H1 (cell line): ENCODE results near the gene CCDC195. TPM values are rescaled to one million over a fixed set of nuclear protein-coding genes. Genes with fewer than 3 reads are reported as not detected.

Experiments used
- CTCF ChIA-PET: fragments of 300-600 bp; sonication (Branson Sonifier 250); formaldehyde crosslinking; loops from one replicate; lab custom pipeline; 2021; ENCODE audit not compliant: partially characterized antibody; lab: Charles Lee
- POLR2A ChIA-PET: fragments of 300-600 bp; sonication (Branson Sonifier 250); formaldehyde crosslinking; loops from one replicate; lab custom pipeline; 2021; ENCODE audit warnings: inconsistent platforms; ENCODE audit not compliant: partially characterized antibody; lab: Charles Lee
- DNase-seq, 2 experiments: peaks; one replicate each; pipeline versions ENCODE4 v3.0.0 to v3.0.0-alpha.2; 2010 to 2022; ENCODE audit warnings: low spot score in 2 of 2, low read depth in 1 of 2, mixed read lengths in 1 of 2
- FAIRE-seq: peaks from 2 replicates; lab custom pipeline; 2011; peaks lifted over from hg19 to GRCh38; lab: Jason Lieb, UNC
- H2AFZ ChIP-seq: 2 replicates; pipeline ENCODE4 v1.8.1; 2012; ENCODE audit warnings: low read length, inconsistent platforms
- H2AK5ac ChIP-seq: 2 replicates; pipeline ENCODE4 v1.6.1; 2013; ENCODE audit warnings: low read depth, low read length
- H2BK120ac ChIP-seq: replicated peaks from 2 replicates; pipeline ENCODE3; 2013; ENCODE audit warnings: low read depth, low read length, inconsistent platforms
- H2BK12ac ChIP-seq: 2 replicates; pipeline ENCODE4 v1.6.1; 2013; ENCODE audit warnings: low read depth, low read length
- H2BK15ac ChIP-seq: 2 replicates; pipeline ENCODE4 v1.6.1; 2013; ENCODE audit warnings: low read length
- H2BK20ac ChIP-seq: 2 replicates; pipeline ENCODE4 v1.6.1; 2013; ENCODE audit warnings: low read length
- H2BK5ac ChIP-seq: 2 replicates; pipeline ENCODE4 v1.6.1; 2013; ENCODE audit warnings: low read depth, low read length
- H3K14ac ChIP-seq: 2 replicates; pipeline ENCODE4 v1.6.1; 2013; ENCODE audit warnings: inconsistent platforms; ENCODE audit not compliant: insufficient read length
- H3K18ac ChIP-seq: 2 replicates; pipeline ENCODE4 v1.6.1; 2013; ENCODE audit warnings: low read length; ENCODE audit errors: extremely low read depth
- H3K23ac ChIP-seq: 2 replicates; pipeline ENCODE4 v1.6.1; 2013; ENCODE audit warnings: inconsistent platforms; ENCODE audit not compliant: insufficient read length
- H3K23me2 ChIP-seq: 2 replicates; pipeline ENCODE4 v1.6.1; 2013; ENCODE audit warnings: low read depth, low read length
- H3K27ac ChIP-seq: 2 replicates; pipeline ENCODE4 v1.6.1; 2011; ENCODE audit warnings: low read depth, low read length, inconsistent platforms
- H3K27me3 ChIP-seq, 4 experiments: replicated peaks in 1 of 4; 1 replicate in 1 of 4; 2 replicates in 3 of 4; pipeline versions ENCODE4 v1.6.1 to v1.8.1; 2011 to 2013; ENCODE audit warnings: low read length in 3 of 4, mild to moderate bottlenecking in 3 of 4, inconsistent platforms in 2 of 4, mixed read lengths in 2 of 4, moderate library complexity in 1 of 4; ENCODE audit not compliant: control insufficient read depth in 3 of 4, insufficient read depth in 3 of 4; ENCODE audit errors: extremely low read depth in 1 of 4
- H3K36me3 ChIP-seq, 4 experiments: 2 replicates each; pipeline versions ENCODE4 v1.6.1 to v1.8.1; 2011 to 2013; ENCODE audit warnings: mild to moderate bottlenecking in 4 of 4, low read length in 3 of 4, moderate library complexity in 2 of 4, control low read depth in 1 of 4, inconsistent platforms in 1 of 4; ENCODE audit not compliant: insufficient read depth in 4 of 4, control insufficient read depth in 2 of 4
- H3K4ac ChIP-seq: replicated peaks from 2 replicates; pipeline ENCODE3; 2013; ENCODE audit warnings: low read length, low read depth, mixed read lengths, inconsistent platforms; ENCODE audit not compliant: insufficient read length
- H3K4me1 ChIP-seq, 4 experiments: replicated peaks in 1 of 4; 1 replicate in 1 of 4; 2 replicates in 3 of 4; pipeline versions ENCODE4 v1.6.1 to v1.8.1; 2011 to 2013; ENCODE audit warnings: low read length in 3 of 4, inconsistent platforms in 2 of 4, mixed read lengths in 1 of 4; ENCODE audit not compliant: insufficient read depth in 4 of 4, control insufficient read depth in 3 of 4
- H3K4me2 ChIP-seq, 2 experiments: 2 replicates each; pipeline versions ENCODE4 v1.6.1 to v1.8.1; 2011 to 2013; ENCODE audit warnings: low read depth in 2 of 2, low read length in 2 of 2, control low read depth in 1 of 2, inconsistent platforms in 1 of 2, mild to moderate bottlenecking in 1 of 2; ENCODE audit not compliant: insufficient read depth in 1 of 2
- H3K4me3 ChIP-seq, 4 experiments: fragments of 200-600, 300-600 bp in 1 of 4; sonication (generic), shearing (Covaris generic), sonication (Bioruptor Twin) in 1 of 4; 2 replicates each; pipeline versions ENCODE4 v1.5.1 to v1.8.1; 2011 to 2016; ENCODE audit warnings: low read length in 4 of 4, low read depth in 3 of 4, control low read depth in 2 of 4, inconsistent platforms in 2 of 4, mild to moderate bottlenecking in 2 of 4, mixed read lengths in 1 of 4, moderate library complexity in 1 of 4; ENCODE audit not compliant: insufficient read depth in 2 of 4; ENCODE audit errors: extremely low read depth in 1 of 4
- H3K56ac ChIP-seq: replicated peaks from 2 replicates; pipeline ENCODE3; 2013; ENCODE audit warnings: low read depth, mild to moderate bottlenecking, mixed read lengths, low read length, inconsistent platforms; ENCODE audit not compliant: insufficient read length
- H3K79me1 ChIP-seq: 2 replicates; pipeline ENCODE4 v1.6.1; 2013; ENCODE audit warnings: low read depth, low read length, control low read depth
- H3K79me2 ChIP-seq, 2 experiments: 2 replicates each; pipeline versions ENCODE4 v1.6.1 to v1.8.1; 2012 to 2013; ENCODE audit warnings: low read length in 2 of 2, mild to moderate bottlenecking in 2 of 2, inconsistent platforms in 1 of 2; ENCODE audit not compliant: insufficient read depth in 2 of 2, control insufficient read depth in 1 of 2
- H3K9ac ChIP-seq, 4 experiments: replicated peaks in 1 of 4; 1 replicate in 1 of 4; 2 replicates in 3 of 4; pipeline versions ENCODE4 v1.6.1 to v1.8.1; 2011 to 2013; ENCODE audit warnings: low read depth in 3 of 4, low read length in 3 of 4, control low read depth in 2 of 4, mild to moderate bottlenecking in 2 of 4, moderate library complexity in 2 of 4, inconsistent platforms in 1 of 4; ENCODE audit errors: extremely low read depth in 1 of 4
- H3K9me3 ChIP-seq, 2 experiments: 2 replicates each; pipeline versions ENCODE4 v1.6.1 to v1.8.1; 2012 to 2013; ENCODE audit warnings: mild to moderate bottlenecking in 2 of 2, moderate library complexity in 2 of 2, control low read depth in 1 of 2, inconsistent platforms in 1 of 2, low read depth in 1 of 2, low read length in 1 of 2, mixed read lengths in 1 of 2; ENCODE audit not compliant: insufficient read depth in 2 of 2
- H4K20me1 ChIP-seq, 2 experiments: replicated peaks in 1 of 2; 2 replicates each; pipeline versions ENCODE3 to v1.8.1; 2011 to 2013; ENCODE audit warnings: inconsistent platforms in 2 of 2, low read length in 2 of 2, mild to moderate bottlenecking in 1 of 2; ENCODE audit not compliant: insufficient read depth in 2 of 2, control insufficient read depth in 1 of 2
- H4K5ac ChIP-seq: 2 replicates; pipeline ENCODE4 v1.6.1; 2013; ENCODE audit warnings: low read length, low read depth, mixed read lengths, inconsistent platforms; ENCODE audit not compliant: insufficient read length
- H4K8ac ChIP-seq: 2 replicates; pipeline ENCODE4 v1.8.0; 2013; ENCODE audit warnings: mild to moderate bottlenecking, moderate library complexity, low read length, inconsistent platforms; ENCODE audit not compliant: insufficient read depth; ENCODE audit errors: extremely low read depth
- H4K91ac ChIP-seq: replicated peaks from 2 replicates; pipeline ENCODE3; 2013; ENCODE audit warnings: low read length, mixed read lengths, inconsistent platforms; ENCODE audit not compliant: insufficient read length
- CHD1 ChIP-seq: IDR thresholded peaks from 2 replicates; pipeline ENCODE4 v1.6.1; 2012; ENCODE audit warnings: low read depth, low read length, improper control_type of control experiment
- CTBP2 ChIP-seq: IDR thresholded peaks from 2 replicates; pipeline ENCODE4 v1.7.0; 2011; ENCODE audit warnings: borderline replicate concordance, mild to moderate bottlenecking, moderate library complexity, mixed read lengths, low read length; ENCODE audit not compliant: insufficient read depth, insufficient read length
- CTCF ChIP-seq, 3 experiments: IDR thresholded peaks; 1 replicate in 2 of 3; 2 replicates in 1 of 3; pipeline versions ENCODE4 v1.5.1 to v1.6.1; 2011; ENCODE audit warnings: low read length in 3 of 3, mild to moderate bottlenecking in 3 of 3, inconsistent platforms in 2 of 3, low read depth in 1 of 3, moderate library complexity in 1 of 3; ENCODE audit not compliant: insufficient read depth in 1 of 3; ENCODE audit errors: control extremely low read depth in 1 of 3
- EGR1 ChIP-seq: IDR thresholded peaks from 2 replicates; pipeline ENCODE4 v1.6.1; 2011; ENCODE audit warnings: low read depth, low read length, borderline replicate concordance
- EP300 ChIP-seq, 2 experiments: IDR thresholded peaks; 1 replicate in 1 of 2; 2 replicates in 1 of 2; pipeline ENCODE4 v1.6.1; 2011 to 2012; ENCODE audit warnings: low read depth in 2 of 2, low read length in 2 of 2, mild to moderate bottlenecking in 2 of 2, borderline replicate concordance in 1 of 2, inconsistent platforms in 1 of 2, moderate library complexity in 1 of 2
- FOSL1 ChIP-seq: IDR thresholded peaks from 2 replicates; pipeline ENCODE4 v1.6.1; 2011; ENCODE audit warnings: mild to moderate bottlenecking, low read depth, low read length, moderate library complexity; ENCODE audit not compliant: insufficient read depth
- KDM5A ChIP-seq: fragments of 200-600 bp; IDR thresholded peaks from 2 replicates; pipeline ENCODE4 v1.7.1; 2012; ENCODE audit warnings: mild to moderate bottlenecking, low read length, inconsistent platforms, mixed read lengths
- NANOG ChIP-seq: IDR thresholded peaks from 2 replicates; pipeline ENCODE4 v1.6.1; 2011; ENCODE audit warnings: low read length, low read depth, mild to moderate bottlenecking, inconsistent platforms; ENCODE audit not compliant: insufficient read depth, poor library complexity, severe bottlenecking
- RAD21 ChIP-seq, 2 experiments: IDR thresholded peaks in 1 of 2; conservative IDR thresholded peaks in 1 of 2; 2 replicates each; pipeline ENCODE4 v1.6.1; 2011; ENCODE audit warnings: low read depth in 2 of 2, low read length in 2 of 2, improper control_type of control experiment in 1 of 2, inconsistent platforms in 1 of 2, mild to moderate bottlenecking in 1 of 2, moderate library complexity in 1 of 2
- TAF1 ChIP-seq: IDR thresholded peaks from 2 replicates; pipeline ENCODE4 v1.6.1; 2011; ENCODE audit warnings: mild to moderate bottlenecking, low read depth, low read length
- YY1 ChIP-seq: IDR thresholded peaks from 2 replicates; pipeline ENCODE4 v1.6.1; 2011; ENCODE audit warnings: low read depth, mild to moderate bottlenecking, low read length
- WGBS, 2 experiments: shearing (Covaris generic) in 1 of 2; methylation state at CpG; one replicate each; pipeline versions ENCODE4 v1.1.6 to v1.1.7; 2013 to 2015; ENCODE audit warnings: low lambda C conversion rate in 2 of 2, mixed read lengths in 2 of 2, inconsistent platforms in 1 of 2, low coverage in 1 of 2, missing lambda C conversion rate in 1 of 2; ENCODE audit not compliant: insufficient replicate concordance in 2 of 2, insufficient coverage in 1 of 2, insufficient read length in 1 of 2; ENCODE audit errors: extremely low coverage in 1 of 2, missing lambda C conversion rate in 1 of 2; 5-methylcytosine and 5-hydroxymethylcytosine counted together
- polyA plus RNA-seq, 7 experiments: library from polyadenylated mRNA; depleted of rRNA in 3 of 7; stranded (reverse) in 5 of 7; unstranded in 2 of 7; fragments of >200 nt in 5 of 7; fragments of 200-250 nt in 2 of 7; gene quantifications; 1 replicate in 5 of 7; 2 replicates in 1 of 7; 4 replicates in 1 of 7; pipeline versions ENCODE4 v1.2.1 to v1.2.3, GENCODE V29; 2011 to 2013; ENCODE audit warnings: missing spikeins in 2 of 7, mixed read lengths in 2 of 7
- total RNA-seq: library from RNA; stranded (reverse); fragmentation: NEBNext Ultra II Directional; extraction: Animal tissue kit (Norgen Biotek cat#: 25700); gene quantifications from 2 replicates; pipeline ENCODE4 v1.2.1, GENCODE V29; 2021

CCDC195 gene
- total and polyA plus RNA-seq, 2 of the 8 experiments (the other 6 are each of a cell fraction or from before 2014, with no cell fraction given), result not detected

DNA sequence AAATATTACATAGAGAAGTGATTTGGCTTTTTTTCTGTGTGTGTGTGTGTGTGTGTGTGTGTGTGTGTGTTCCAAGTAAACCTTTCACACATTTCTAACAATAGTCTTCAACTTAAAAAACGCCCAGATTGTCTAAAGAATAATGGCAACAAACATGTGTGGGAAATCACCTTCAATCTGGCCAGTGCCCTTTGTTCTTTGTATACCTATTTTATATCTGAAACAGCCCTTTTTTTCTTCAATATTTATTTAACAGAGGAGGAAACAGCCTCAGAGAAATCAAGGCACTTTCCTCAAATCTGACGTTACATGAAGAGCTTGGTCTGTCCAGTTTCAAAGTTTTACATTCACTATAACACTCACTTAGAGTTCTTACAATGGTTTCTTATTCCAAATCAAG is 25.3 kb downstream of the CCDC195 start:
- no peak overlapping the region for H3K18ac ChIP-seq
- H2BK15ac ChIP-seq, result no peak overlapping the region
- H3K56ac ChIP-seq, result no peak overlapping the region
- no peak overlapping the region for H3K4ac ChIP-seq
- DNase-seq (no peak), FAIRE-seq (no peak)
- H3K23me2 ChIP-seq, result no peaks in the 10 kb centered on the region
- ChIA-PET CTCF (interaction anchor here (0.7 to 1.7 kb wide), 2 partner anchors 12 to 312 kb away, joined by 3 to 4 read pairs; no protein-coding TSS in a partner anchor), POLR2A (no interaction called here)
- no peaks in the 10 kb centered on the region for H3K9me3 ChIP-seq
- no peak overlapping the region for H2BK12ac ChIP-seq
- H2BK20ac ChIP-seq, result no peak overlapping the region
- peaks cover 0 to 1% (median 0%) of the 10 kb centered on the region in 4 experiments; a peak in 1 of 7 replicates for H3K27me3 ChIP-seq
- WGBS, 2 experiments, result 86% methylated on average over 2 of the region's 2 CpGs; no CpG with 5 or more reads in 1 of the 2 experiments
- no peak overlapping the region for H3K4me2 ChIP-seq
- H3K79me2 ChIP-seq, result no peaks in the 10 kb centered on the region
- no peaks in the 10 kb centered on the region for H4K20me1 ChIP-seq
- no peak overlapping the region for H2AK5ac ChIP-seq
- no peak overlapping the region for H4K91ac ChIP-seq
- H2BK120ac ChIP-seq, result no peak overlapping the region
- H3K27ac ChIP-seq, result no peak overlapping the region
- H3K79me1 ChIP-seq, result no peaks in the 10 kb centered on the region
- H3K4me1 ChIP-seq, result no peaks in the 10 kb centered on the region
- no peak overlapping the region for H2BK5ac ChIP-seq
- no peak overlapping the region for H3K9ac ChIP-seq
- H3K14ac ChIP-seq, result no peak overlapping the region
- H3K4me3 ChIP-seq, result no peak overlapping the region
- no peak overlapping the region for H3K23ac ChIP-seq
- no peak overlapping the region for H4K8ac ChIP-seq
- H3K36me3 ChIP-seq, result no peaks in the 10 kb centered on the region; a peak in 1 of 8 replicates
- H4K5ac ChIP-seq, result no peak overlapping the region
- no peak overlapping the region for H2AFZ ChIP-seq
- TF ChIP-seq CTBP2 (no peak), FOSL1 (no peak), CHD1 (no peak), EP300 (IDR thresholded peaks at IDR 0.05; ENCODE audit: borderline replicate concordance in 1 of 2, low read depth in 2 of 2, low read length in 2 of 2) (no peak), YY1 (no peak), NANOG (no peak), RAD21 (IDR thresholded peaks at IDR 0.05 in 1 of 2, conservative IDR thresholded peaks at IDR 0.05 in 1 of 2; ENCODE audit: low read depth in 2 of 2, low read length in 2 of 2) (no peak), EGR1 (no peak), TAF1 (no peak), KDM5A (no peak), CTCF (IDR thresholded peaks at IDR 0.05; ENCODE audit: control extremely low read depth in 1 of 3, insufficient read depth in 1 of 3, low read depth in 1 of 3, low read length in 3 of 3) (no peak)
